ENCODE measurements around the gene SYNE2.
"Not testable (repeated sequence)": the region's sequence is repeated elsewhere in the genome, so short reads cannot be mapped to it uniquely, and the experiment has no call there.

SYNE2 gene
- 1,452 to 2,758 (median 2,205) reads per million in 4 experiments for total RNA-seq

GRCh38 chr14:63852817-63853731, at the start of gene SYNE2:
Gene SYNE2 (plus strand): TSS chr14:63853004. CDS start chr14:63909149, 56,145 bp downstream.
- peak; percentile 64 for DNase-seq

GRCh38 chr14:63803221-63803791, 49.5 kb upstream of the SYNE2 start:
- not testable (repeated sequence) for DNase-seq

GRCh38 chr14:63806064-63806463, 46.7 kb upstream of the SYNE2 start:
- not testable (repeated sequence) for DNase-seq

GRCh38 chr14:63811692-63812091, 41.1 kb upstream of the SYNE2 start:
- not testable (repeated sequence) for DNase-seq

- no peak for DNase-seq
Measured at GRCh38 chr14:63833728-63834127, 19.1 kb upstream of the SYNE2 start.

GRCh38 chr14:63840981-63841380, 11.8 kb upstream of the SYNE2 start:
- peak; percentile 39 for DNase-seq

- no peak for DNase-seq
Measured at GRCh38 chr14:63843796-63844195, 9.0 kb upstream of the SYNE2 start.

GRCh38 chr14:63848890-63849289, 3.9 kb upstream of the SYNE2 start:
- DNase-seq, result no peak

- DNase-seq, result no peak
Measured at GRCh38 chr14:63852271-63852816, 460 bp upstream of the SYNE2 start.

GRCh38 chr14:63853831-63854293, 1.1 kb downstream of the SYNE2 start:
- DNase-seq, result peak; percentile 24

- no peak for DNase-seq
Measured at GRCh38 chr14:63854330-63854729, 1.5 kb downstream of the SYNE2 start.

- DNase-seq, result no peak
Measured at GRCh38 chr14:63855281-63855680, 2.5 kb downstream of the SYNE2 start.

- no peak for DNase-seq
Measured at GRCh38 chr14:63857466-63858030, 4.7 kb downstream of the SYNE2 start.

GRCh38 chr14:63860146-63860545, 7.3 kb downstream of the SYNE2 start:
- DNase-seq, result no peak

GRCh38 chr14:63862163-63862562, 9.4 kb downstream of the SYNE2 start:
- DNase-seq, result no peak

- DNase-seq, result no peak
Measured at GRCh38 chr14:63863004-63863403, 10.2 kb downstream of the SYNE2 start.

GRCh38 chr14:63864775-63865174, 12.0 kb downstream of the SYNE2 start:
- not testable (repeated sequence) for DNase-seq

GRCh38 chr14:63867933-63868921, 15.4 kb downstream of the SYNE2 start:
- DNase-seq, result no peak

- not testable (repeated sequence) for DNase-seq
Measured at GRCh38 chr14:63869940-63870752, 17.3 kb downstream of the SYNE2 start.

- DNase-seq, result not testable (repeated sequence)
Measured at GRCh38 chr14:63870753-63871037, 17.9 kb downstream of the SYNE2 start.

- DNase-seq, result no peak
Measured at GRCh38 chr14:63874223-63874622, 21.4 kb downstream of the SYNE2 start.

All from effector CD8-positive, alpha-beta T cell (primary cell).